K562 (cell line): ENCODE measurements around the gene NMT2. TPM values are rescaled to one million over a fixed set of nuclear protein-coding genes. Genes with fewer than 3 reads are reported as not detected.

Experiments
- ATAC-seq: fragments of 200-7000 bp; cut with Tn5 transposase; 3 replicates; pipeline ENCODE4 v1.9.1; 2020; ENCODE audit warnings: moderate library complexity
- BruUV-seq: library from RNA; stranded (reverse); fragments of 400-500 nt; replicated peaks from 2 replicates; lab custom pipeline; 2021; lab: Mats Ljungman, UMichigan
- CTCF ChIA-PET: fragments of 300-600 bp; formaldehyde crosslinking; extraction: SDS; loops from one replicate; lab custom pipeline; 2021; ENCODE audit warnings: low intra/inter-chr PET ratio; lab: Yijun Ruan, JAX
- POLR2A ChIA-PET: fragments of 300-600, 350-650 bp; sonication (Branson Sonifier 250); formaldehyde crosslinking; extraction: SDS; loops from one replicate; lab custom pipeline; 2021; ENCODE audit warnings: antibody characterized with exemption, inconsistent platforms; lab: Yijun Ruan, JAX
- DNase-seq, 4 experiments: peaks; one replicate each; pipeline versions ENCODE4 v3.0.0 to v3.0.0-alpha.2; 2011 to 2018; ENCODE audit warnings: low spot score in 3 of 4, mixed read lengths in 3 of 4; ENCODE audit errors: extremely low read depth in 1 of 4
- FAIRE-seq: peaks from 2 replicates; lab custom pipeline; 2011; peaks lifted over from hg19 to GRCh38; lab: Jason Lieb, UNC
- H2AFZ ChIP-seq: 2 replicates; pipeline ENCODE4 v1.6.0; 2011; ENCODE audit warnings: low read depth, low read length, control low read depth, inconsistent platforms
- H3K27ac ChIP-seq: fragments of 200-600 bp; 3 replicates; pipeline ENCODE4 v1.8.0; 2011; ENCODE audit warnings: low read depth, mild to moderate bottlenecking, control low read depth, inconsistent platforms, low read length, moderate library complexity, mixed read lengths; ENCODE audit errors: extremely low read depth
- H3K27me3 ChIP-seq, 2 experiments: fragments of 300-600 bp in 1 of 2; 2 replicates in 1 of 2; 3 replicates in 1 of 2; pipeline versions ENCODE4 v1.6.0 to v1.8.0; 2011; ENCODE audit warnings: inconsistent platforms in 2 of 2, low read length in 2 of 2, mild to moderate bottlenecking in 1 of 2, mixed read lengths in 1 of 2, moderate library complexity in 1 of 2; ENCODE audit not compliant: control insufficient read depth in 2 of 2, insufficient read depth in 2 of 2
- H3K36me3 ChIP-seq: fragments of 300-600 bp; 3 replicates; pipeline ENCODE4 v1.8.0; 2011; ENCODE audit warnings: mild to moderate bottlenecking, low read length, inconsistent platforms; ENCODE audit not compliant: control insufficient read depth, insufficient read depth
- H3K4me1 ChIP-seq, 2 experiments: fragments of 200-600 bp in 1 of 2; replicated peaks in 1 of 2; 2 replicates in 1 of 2; 3 replicates in 1 of 2; pipeline versions ENCODE4 v1.5.1 to v1.8.0; 2011; ENCODE audit warnings: inconsistent platforms in 2 of 2, low read length in 2 of 2, mild to moderate bottlenecking in 1 of 2, mixed read lengths in 1 of 2, moderate library complexity in 1 of 2; ENCODE audit not compliant: control insufficient read depth in 2 of 2, insufficient read depth in 2 of 2
- H3K4me2 ChIP-seq: 2 replicates; pipeline ENCODE4 v1.6.1; 2011; ENCODE audit warnings: low read length, control low read depth, inconsistent platforms, mixed read lengths; ENCODE audit not compliant: insufficient read depth
- H3K4me3 ChIP-seq: fragments of 200-600 bp; sonication (generic), shearing (Covaris generic); 2 replicates; pipeline ENCODE4 v1.5.1; 2016; ENCODE audit warnings: control low read depth, inconsistent platforms
- H3K79me2 ChIP-seq: fragments of 200-600 bp; 3 replicates; pipeline ENCODE4 v1.8.0; 2011; ENCODE audit warnings: low read length, inconsistent platforms; ENCODE audit not compliant: control insufficient read depth, insufficient read depth
- H3K9ac ChIP-seq, 2 experiments: 2 replicates each; pipeline versions ENCODE4 v1.6.0 to v1.6.1; 2011; ENCODE audit warnings: low read depth in 2 of 2, low read length in 2 of 2, control low read depth in 1 of 2, inconsistent platforms in 1 of 2, mild to moderate bottlenecking in 1 of 2, mixed read lengths in 1 of 2; ENCODE audit not compliant: insufficient read depth in 1 of 2
- H3K9me1 ChIP-seq: one replicate; pipeline ENCODE4 v1.6.0; 2011; ENCODE audit warnings: inconsistent platforms, mild to moderate bottlenecking, low read length, moderate library complexity; ENCODE audit not compliant: control insufficient read depth, insufficient read depth
- H3K9me3 ChIP-seq: replicated peaks from 2 replicates; pipeline ENCODE4 v1.5.1; 2011; ENCODE audit warnings: low read depth, low read length, inconsistent platforms; ENCODE audit not compliant: control insufficient read depth, insufficient read depth
- H4K20me1 ChIP-seq: replicated peaks from 2 replicates; pipeline ENCODE4 v1.6.1; 2011; ENCODE audit warnings: low read length, inconsistent platforms, mixed read lengths; ENCODE audit not compliant: control insufficient read depth, insufficient read depth
- FIP1L1 ChIP-seq: fragments of 200-400 bp; formaldehyde crosslinking; IDR thresholded peaks from 2 replicates; pipeline ENCODE4 v1.6.1; 2018; ENCODE audit warnings: mild to moderate bottlenecking, low read depth, low read length; ENCODE audit not compliant: poor library complexity, severe bottlenecking
- HNRNPH1 ChIP-seq: fragments of 200-400 bp; formaldehyde crosslinking; optimal IDR thresholded peaks from 2 replicates; pipeline ENCODE3; 2017; ENCODE audit warnings: low read depth, mild to moderate bottlenecking, low read length, moderate library complexity
- JUNB ChIP-seq: fragments of 450-650 bp; formaldehyde crosslinking; conservative IDR thresholded peaks from 2 replicates; pipeline ENCODE4 v1.4.0; 2020; ENCODE audit warnings: mild to moderate bottlenecking
- KDM5B ChIP-seq: fragments of 200-600 bp; sonication (generic); IDR thresholded peaks from 2 replicates; pipeline ENCODE4 v1.6.1; 2012; ENCODE audit warnings: low read depth, mild to moderate bottlenecking, moderate library complexity, low read length, control low read depth, inconsistent platforms; ENCODE audit not compliant: insufficient replicate concordance
- PRMT5 ChIP-seq: sonication (generic); formaldehyde crosslinking; IDR thresholded peaks from 2 replicates; pipeline ENCODE4 v1.5.0; 2020; ENCODE audit warnings: missing genetic modification reagents
- SOX6 ChIP-seq: fragments of 450-650 bp; IDR thresholded peaks from 2 replicates; pipeline ENCODE4 v1.6.1; 2014; ENCODE audit warnings: mild to moderate bottlenecking
- ZNF175 ChIP-seq: fragments of 200-800 bp; sonication (Bioruptor generic); IDR thresholded peaks from 2 replicates; pipeline ENCODE4 v1.6.1; 2016; ENCODE audit warnings: low read depth, mild to moderate bottlenecking, missing genetic modification characterization, missing compliant biosample characterization
- ZNF239 ChIP-seq: fragments of 250-450 bp; sonication (Bioruptor Pico); IDR thresholded peaks from 2 replicates; pipeline ENCODE4 v1.4.0; 2020; ENCODE audit warnings: mild to moderate bottlenecking
- ZNF253 ChIP-seq: fragments of 250-450 bp; sonication (Bioruptor Pico); conservative IDR thresholded peaks from 2 replicates; pipeline ENCODE4 v1.6.1; 2021; ENCODE audit warnings: mild to moderate bottlenecking
- ZNF3 ChIP-seq: fragments of 250-450 bp; sonication (Bioruptor Pico); IDR thresholded peaks from 2 replicates; pipeline ENCODE4 v1.5.0; 2021; ENCODE audit warnings: mild to moderate bottlenecking, moderate library complexity
- ZNF431 ChIP-seq: sonication (generic); formaldehyde crosslinking; IDR thresholded peaks from 2 replicates; pipeline ENCODE4 v1.8.0; 2022; ENCODE audit warnings: mild to moderate bottlenecking, missing genetic modification reagents
- ZSCAN29 ChIP-seq: fragments of 450-650 bp; IDR thresholded peaks from 2 replicates; pipeline ENCODE4 v1.6.1; 2017
- WGBS: fragments of 100-300 bp; shearing (Covaris generic); methylation state at CpG from one replicate; pipeline ENCODE4 v1.1.6; 2016; ENCODE audit warnings: low coverage, mixed read lengths; ENCODE audit not compliant: insufficient coverage; ENCODE audit errors: missing lambda C conversion rate; 5-methylcytosine and 5-hydroxymethylcytosine counted together
- in situ Hi-C: fragments of 300-500 bp; cut with MboI; formaldehyde crosslinking; loops from 4 replicates; pipeline ENCODE4 v1.15.0; 2018; ENCODE audit warnings: inconsistent platforms, mixed read lengths
- intact Hi-C: fragments of 100-400 bp; cut with micrococcal nuclease; formaldehyde crosslinking; loops from 2 replicates; pipeline ENCODE4 v1.14.2; 2022
- polyA plus RNA-seq, 8 experiments: library from polyadenylated mRNA; depleted of rRNA in 4 of 8; stranded (reverse) in 5 of 8; unstranded in 3 of 8; fragments of >200 nt; fragmentation: Nextera tagmentation in 2 of 8; fragmentation: Illumina TruSeq in 1 of 8; extraction: Ambion mirVana in 2 of 8; extraction: Trizol in 1 of 8; gene quantifications; 2 replicates each; pipeline versions ENCODE4 v1.2.1 to v1.2.3, GENCODE V29; 2011 to 2014; ENCODE audit warnings: inconsistent platforms in 1 of 8, missing spikeins in 1 of 8
- total RNA-seq, 7 experiments: library from RNA; depleted of rRNA in 6 of 7; stranded (reverse); fragments of >200 nt in 6 of 7; fragmentation: Illumina TruSeq in 2 of 7; extraction: Trizol in 2 of 7; gene quantifications; 2 replicates each; pipeline versions ENCODE4 v1.2.1 to v1.2.3, GENCODE V29; 2011 to 2021; ENCODE audit warnings: low replicate concordance in 1 of 7
- TF ChIP-seq, protein P1 (sequence below): fragments of 450-650 bp; IDR thresholded peaks from 2 replicates; pipeline ENCODE4 v1.7.0; 2016; ENCODE audit warnings: borderline replicate concordance
- TF ChIP-seq, protein P2 (sequence below): fragments of 250-450 bp; sonication (Bioruptor Pico); IDR thresholded peaks from 2 replicates; pipeline ENCODE4 v1.5.0; 2020; ENCODE audit warnings: mild to moderate bottlenecking
- TF ChIP-seq, protein P3 (sequence below): fragments of 450-650 bp; formaldehyde crosslinking; IDR thresholded peaks from 2 replicates; pipeline ENCODE4 v1.4.0; 2020; ENCODE audit warnings: mild to moderate bottlenecking, moderate library complexity
- TF ChIP-seq, protein P4 (sequence below): fragments of 450-650 bp; IDR thresholded peaks from 2 replicates; pipeline ENCODE4 v1.6.1; 2016
- TF ChIP-seq, protein P5 (sequence below): fragments of 200-800 bp; sonication (Bioruptor generic); IDR thresholded peaks from 2 replicates; pipeline ENCODE4 v1.6.1; 2017; ENCODE audit warnings: missing genetic modification characterization, missing compliant biosample characterization

The NMT2 gene
- total and polyA plus RNA-seq, 9 of the 15 experiments (the other 6 are each of a cell fraction or from before 2014, with no cell fraction given), result 5.2 to 15.9 (median 10.8) TPM

DNA sequence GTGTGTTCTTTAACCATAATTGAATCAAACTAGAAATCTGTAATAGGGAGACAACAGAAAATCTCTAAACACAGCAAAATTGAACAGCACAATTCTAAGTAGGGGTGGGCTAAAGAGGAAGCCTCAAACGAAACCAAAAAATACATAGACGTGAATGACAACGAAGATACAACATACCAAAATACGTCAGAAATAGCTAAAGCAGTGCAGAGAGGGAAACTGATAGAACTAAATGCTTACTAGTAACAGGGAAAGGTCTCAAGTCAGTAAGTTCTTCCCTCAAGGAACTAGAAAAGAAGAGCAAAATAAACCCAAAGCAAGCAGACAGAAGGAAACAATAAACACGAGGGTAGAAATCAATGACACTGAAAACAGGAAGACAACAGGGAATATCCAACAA, 52.3 kb downstream of the NMT2 start:
- Histone ChIP-seq H3K79me2 (no peaks in the 10 kb centered on the region), H3K36me3 (peaks cover 14% of the 10 kb centered on the region; the same call in 2 of the 3 replicates), H2AFZ (no peak overlapping the region), H3K9me3 (no peaks in the 10 kb centered on the region; the same call in 1 of the 2 replicates), H3K9ac (no peak overlapping the region), H3K4me3 (no peak overlapping the region), H3K27me3 (no peaks in the 10 kb centered on the region), H3K27ac (no peak overlapping the region), H3K4me1 (no peaks in the 10 kb centered on the region), H3K9me1 (no peaks in the 10 kb centered on the region), H3K4me2 (no peak overlapping the region), H4K20me1 (no peaks in the 10 kb centered on the region)
- in situ Hi-C loops, result no loop called here
- 62% methylated on average over 5 of the region's 5 CpGs for WGBS
- ChIA-PET CTCF (no interaction called here), POLR2A (interaction anchor here (2.0 kb wide), 1 partner anchor 15 kb away, joined by 4 read pairs; no protein-coding TSS in a partner anchor)
- BruUV-seq, result no TSS peak
- intact Hi-C loops, result no loop called here
- no peak for DNase-seq
- ATAC-seq, result no peak
- FAIRE-seq, result peak; percentile 48
- TF ChIP-seq, protein P1, sequence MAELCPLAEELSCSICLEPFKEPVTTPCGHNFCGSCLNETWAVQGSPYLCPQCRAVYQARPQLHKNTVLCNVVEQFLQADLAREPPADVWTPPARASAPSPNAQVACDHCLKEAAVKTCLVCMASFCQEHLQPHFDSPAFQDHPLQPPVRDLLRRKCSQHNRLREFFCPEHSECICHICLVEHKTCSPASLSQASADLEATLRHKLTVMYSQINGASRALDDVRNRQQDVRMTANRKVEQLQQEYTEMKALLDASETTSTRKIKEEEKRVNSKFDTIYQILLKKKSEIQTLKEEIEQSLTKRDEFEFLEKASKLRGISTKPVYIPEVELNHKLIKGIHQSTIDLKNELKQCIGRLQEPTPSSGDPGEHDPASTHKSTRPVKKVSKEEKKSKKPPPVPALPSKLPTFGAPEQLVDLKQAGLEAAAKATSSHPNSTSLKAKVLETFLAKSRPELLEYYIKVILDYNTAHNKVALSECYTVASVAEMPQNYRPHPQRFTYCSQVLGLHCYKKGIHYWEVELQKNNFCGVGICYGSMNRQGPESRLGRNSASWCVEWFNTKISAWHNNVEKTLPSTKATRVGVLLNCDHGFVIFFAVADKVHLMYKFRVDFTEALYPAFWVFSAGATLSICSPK, result no peak
- TF ChIP-seq, protein P2, sequence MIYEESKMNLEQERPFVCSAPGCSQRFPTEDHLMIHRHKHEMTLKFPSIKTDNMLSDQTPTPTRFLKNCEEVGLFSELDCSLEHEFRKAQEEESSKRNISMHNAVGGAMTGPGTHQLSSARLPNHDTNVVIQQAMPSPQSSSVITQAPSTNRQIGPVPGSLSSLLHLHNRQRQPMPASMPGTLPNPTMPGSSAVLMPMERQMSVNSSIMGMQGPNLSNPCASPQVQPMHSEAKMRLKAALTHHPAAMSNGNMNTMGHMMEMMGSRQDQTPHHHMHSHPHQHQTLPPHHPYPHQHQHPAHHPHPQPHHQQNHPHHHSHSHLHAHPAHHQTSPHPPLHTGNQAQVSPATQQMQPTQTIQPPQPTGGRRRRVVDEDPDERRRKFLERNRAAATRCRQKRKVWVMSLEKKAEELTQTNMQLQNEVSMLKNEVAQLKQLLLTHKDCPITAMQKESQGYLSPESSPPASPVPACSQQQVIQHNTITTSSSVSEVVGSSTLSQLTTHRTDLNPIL (CRISPR knock-in tag), result no peak
- TF ChIP-seq ZNF431 (no peak), ZNF175 (CRISPR knock-in tag) (no peak), ZSCAN29 (no peak), JUNB (no peak), HNRNPH1 (no peak), SOX6 (no peak), KDM5B (no peak), ZNF253 (CRISPR knock-in tag) (no peak), FIP1L1 (no peak), ZNF239 (no peak), PRMT5 (CRISPR knock-in tag) (no peak), ZNF3 (no peak)
- TF ChIP-seq, protein P3, sequence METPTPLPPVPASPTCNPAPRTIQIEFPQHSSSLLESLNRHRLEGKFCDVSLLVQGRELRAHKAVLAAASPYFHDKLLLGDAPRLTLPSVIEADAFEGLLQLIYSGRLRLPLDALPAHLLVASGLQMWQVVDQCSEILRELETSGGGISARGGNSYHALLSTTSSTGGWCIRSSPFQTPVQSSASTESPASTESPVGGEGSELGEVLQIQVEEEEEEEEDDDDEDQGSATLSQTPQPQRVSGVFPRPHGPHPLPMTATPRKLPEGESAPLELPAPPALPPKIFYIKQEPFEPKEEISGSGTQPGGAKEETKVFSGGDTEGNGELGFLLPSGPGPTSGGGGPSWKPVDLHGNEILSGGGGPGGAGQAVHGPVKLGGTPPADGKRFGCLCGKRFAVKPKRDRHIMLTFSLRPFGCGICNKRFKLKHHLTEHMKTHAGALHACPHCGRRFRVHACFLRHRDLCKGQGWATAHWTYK, result no peak
- TF ChIP-seq, protein P4, sequence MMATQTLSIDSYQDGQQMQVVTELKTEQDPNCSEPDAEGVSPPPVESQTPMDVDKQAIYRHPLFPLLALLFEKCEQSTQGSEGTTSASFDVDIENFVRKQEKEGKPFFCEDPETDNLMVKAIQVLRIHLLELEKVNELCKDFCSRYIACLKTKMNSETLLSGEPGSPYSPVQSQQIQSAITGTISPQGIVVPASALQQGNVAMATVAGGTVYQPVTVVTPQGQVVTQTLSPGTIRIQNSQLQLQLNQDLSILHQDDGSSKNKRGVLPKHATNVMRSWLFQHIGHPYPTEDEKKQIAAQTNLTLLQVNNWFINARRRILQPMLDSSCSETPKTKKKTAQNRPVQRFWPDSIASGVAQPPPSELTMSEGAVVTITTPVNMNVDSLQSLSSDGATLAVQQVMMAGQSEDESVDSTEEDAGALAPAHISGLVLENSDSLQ, result no peak
- TF ChIP-seq, protein P5, sequence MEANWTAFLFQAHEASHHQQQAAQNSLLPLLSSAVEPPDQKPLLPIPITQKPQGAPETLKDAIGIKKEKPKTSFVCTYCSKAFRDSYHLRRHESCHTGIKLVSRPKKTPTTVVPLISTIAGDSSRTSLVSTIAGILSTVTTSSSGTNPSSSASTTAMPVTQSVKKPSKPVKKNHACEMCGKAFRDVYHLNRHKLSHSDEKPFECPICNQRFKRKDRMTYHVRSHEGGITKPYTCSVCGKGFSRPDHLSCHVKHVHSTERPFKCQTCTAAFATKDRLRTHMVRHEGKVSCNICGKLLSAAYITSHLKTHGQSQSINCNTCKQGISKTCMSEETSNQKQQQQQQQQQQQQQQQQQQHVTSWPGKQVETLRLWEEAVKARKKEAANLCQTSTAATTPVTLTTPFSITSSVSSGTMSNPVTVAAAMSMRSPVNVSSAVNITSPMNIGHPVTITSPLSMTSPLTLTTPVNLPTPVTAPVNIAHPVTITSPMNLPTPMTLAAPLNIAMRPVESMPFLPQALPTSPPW, result no peak
